GM12878 (cell line): ENCODE data around the gene CZIB. TPM values are rescaled to one million over a fixed set of nuclear protein-coding genes. Genes with fewer than 3 reads are reported as not detected.

Experiments
- ATAC-seq: fragments of 200-7000 bp; cut with Tn5 transposase; 3 replicates; pipeline ENCODE4 v1.9.1; 2020; ENCODE audit warnings: mild to moderate bottlenecking, moderate library complexity
- BruUV-seq: library from RNA; stranded (reverse); fragments of 400-500 nt; replicated peaks from 2 replicates; lab custom pipeline; 2021; lab: Mats Ljungman, UMichigan
- CTCF ChIA-PET: fragments of 300-600 bp; sonication (Branson Sonifier 250); formaldehyde crosslinking; extraction: SDS; loops from one replicate; lab custom pipeline; 2021; ENCODE audit warnings: inconsistent platforms; lab: Yijun Ruan, JAX
- POLR2A ChIA-PET: fragments of 350-600 bp; formaldehyde crosslinking; extraction: SDS; loops from one replicate; lab custom pipeline; 2021; ENCODE audit warnings: inconsistent platforms; lab: Charles Lee
- RAD21 ChIA-PET: fragments of 300-600 bp; sonication (Branson Sonifier 250); formaldehyde crosslinking; loops from one replicate; lab custom pipeline; 2023; ENCODE audit warnings: antibody characterized with exemption; ENCODE audit not compliant: unreplicated experiment; lab: Charles Lee
- SMC1A ChIA-PET: fragments of 300-600 bp; sonication (Branson Sonifier 250); formaldehyde crosslinking; loops from one replicate; lab custom pipeline; 2023; ENCODE audit not compliant: unreplicated experiment, uncharacterized antibody; lab: Charles Lee
- DNase-seq: peaks from one replicate; pipeline ENCODE4 v3.0.0-alpha.2; 2011; ENCODE audit warnings: low read depth, low spot score
- FAIRE-seq: peaks from 3 replicates; lab custom pipeline; 2011; peaks lifted over from hg19 to GRCh38; lab: Jason Lieb, UNC
- H2AFZ ChIP-seq: 2 replicates; pipeline ENCODE4 v1.6.0; 2011; ENCODE audit warnings: low read depth, low read length, control low read depth; ENCODE audit not compliant: control insufficient read depth
- H3K27ac ChIP-seq: 2 replicates; pipeline ENCODE4 v1.5.1; 2011; ENCODE audit warnings: control low read depth; ENCODE audit not compliant: control insufficient read depth, insufficient read depth
- H3K27me3 ChIP-seq, 2 experiments: replicated peaks in 1 of 2; 2 replicates each; pipeline versions ENCODE4 v1.6.0 to v1.6.1; 2011; ENCODE audit warnings: low read length in 1 of 2; ENCODE audit not compliant: control insufficient read depth in 2 of 2, insufficient read depth in 2 of 2
- H3K36me3 ChIP-seq, 2 experiments: 2 replicates each; pipeline ENCODE4 v1.5.1; 2011; ENCODE audit warnings: low read length in 1 of 2; ENCODE audit not compliant: control insufficient read depth in 2 of 2, insufficient read depth in 2 of 2
- H3K4me1 ChIP-seq: 2 replicates; pipeline ENCODE4 v1.6.1; 2011; ENCODE audit warnings: mild to moderate bottlenecking, low read length, moderate library complexity, mixed read lengths; ENCODE audit not compliant: control insufficient read depth, insufficient read depth
- H3K4me2 ChIP-seq: 2 replicates; pipeline ENCODE4 v1.6.0; 2011; ENCODE audit warnings: control low read depth; ENCODE audit not compliant: control insufficient read depth, insufficient read depth
- H3K4me3 ChIP-seq: fragments of 200-600 bp; sonication (generic); 2 replicates; pipeline ENCODE4 v1.5.1; 2016
- H3K79me2 ChIP-seq: 2 replicates; pipeline ENCODE4 v1.6.0; 2011; ENCODE audit warnings: low read length; ENCODE audit not compliant: control insufficient read depth, insufficient read depth
- H3K9ac ChIP-seq: 2 replicates; pipeline ENCODE4 v1.8.0; 2011; ENCODE audit warnings: low read length, control low read depth, mixed read lengths; ENCODE audit not compliant: control insufficient read depth, insufficient read depth
- H3K9me3 ChIP-seq: replicated peaks from 3 replicates; pipeline ENCODE4 v1.5.1; 2011; ENCODE audit warnings: mild to moderate bottlenecking, low read length; ENCODE audit not compliant: control insufficient read depth, insufficient read depth
- H4K20me1 ChIP-seq: 2 replicates; pipeline ENCODE4 v1.6.0; 2011; ENCODE audit not compliant: control insufficient read depth, insufficient read depth
- MTA2 ChIP-seq: fragments of 450-650 bp; IDR thresholded peaks from 2 replicates; pipeline ENCODE4 v1.6.1; 2016; ENCODE audit warnings: low read depth, mild to moderate bottlenecking, moderate library complexity
- RAD51 ChIP-seq: fragments of 450-650 bp; IDR thresholded peaks from 2 replicates; pipeline ENCODE4 v1.6.1; 2016; ENCODE audit warnings: moderate library complexity, mild to moderate bottlenecking, inconsistent platforms
- RFX5 ChIP-seq: IDR thresholded peaks from 2 replicates; pipeline ENCODE4 v1.6.1; 2011; ENCODE audit warnings: low read depth, low read length, improper control_type of control experiment
- TCF12 ChIP-seq: IDR thresholded peaks from 2 replicates; pipeline ENCODE4 v1.6.1; 2011; ENCODE audit warnings: low read depth, mild to moderate bottlenecking, low read length
- ZBTB40 ChIP-seq: fragments of 450-650 bp; IDR thresholded peaks from 2 replicates; pipeline ENCODE4 v1.6.1; 2016; ENCODE audit warnings: mild to moderate bottlenecking, moderate library complexity, borderline replicate concordance
- ZNF24 ChIP-seq: fragments of 450-650 bp; IDR thresholded peaks from 2 replicates; pipeline ENCODE4 v1.6.1; 2017; ENCODE audit warnings: antibody characterized with exemption, mild to moderate bottlenecking
- WGBS: methylation state at CpG from one replicate; pipeline ENCODE4 v1.1.6; 2016; ENCODE audit warnings: low lambda C conversion rate; ENCODE audit not compliant: insufficient replicate concordance, insufficient coverage; ENCODE audit errors: missing lambda C conversion rate; 5-methylcytosine and 5-hydroxymethylcytosine counted together
- in situ Hi-C: fragments of 300-500 bp; cut with MboI; formaldehyde crosslinking; loops from 9 replicates; pipeline ENCODE4 v1.14.3; 2018; ENCODE audit warnings: mixed read lengths
- intact Hi-C: fragments of 100-400 bp; cut with micrococcal nuclease; formaldehyde crosslinking; loops from one replicate; pipeline ENCODE4 v1.14.2; 2022; ENCODE audit not compliant: unreplicated experiment
- polyA plus RNA-seq, 11 experiments: library from polyadenylated mRNA; depleted of rRNA in 4 of 11; unstranded in 6 of 11; stranded (reverse) in 5 of 11; fragments of >200 nt; fragmentation: Nextera tagmentation in 4 of 11; fragmentation: Illumina TruSeq in 1 of 11; extraction: Ambion mirVana in 4 of 11; extraction: Trizol in 1 of 11; gene quantifications; 1 replicate in 1 of 11; 2 replicates in 10 of 11; pipeline versions ENCODE4 v1.2.1 to v1.2.3, GENCODE V29; 2011 to 2016; ENCODE audit warnings: inconsistent platforms in 2 of 11, missing spikeins in 2 of 11, low read depth in 1 of 11
- total RNA-seq, 4 experiments: library from RNA; depleted of rRNA in 3 of 4; stranded (reverse); fragments of >200 nt in 3 of 4; fragmentation: Illumina TruSeq in 1 of 4; extraction: Trizol in 1 of 4; gene quantifications; 2 replicates each; pipeline versions ENCODE4 v1.2.1 to v1.2.3, GENCODE V29; 2013 to 2021

Gene CZIB
- total and polyA plus RNA-seq, 10 of the 15 experiments (the other 5 are each of a cell fraction or from before 2014, with no cell fraction given), result 36.1 to 68.3 (median 50.4) TPM

GRCh38 chr1:53183095-53183990 lies 37.1 kb downstream of the CZIB start:
- 3% methylated on average over 6 of the region's 6 CpGs for WGBS
- H3K9ac ChIP-seq, result no peak overlapping the region
- no peak for FAIRE-seq
- H3K4me3 ChIP-seq, result no peak overlapping the region
- no peak for TF ChIP-seq TCF12
- TF ChIP-seq MTA2, result no peak
- peak; percentile 72; the same call in 1 of the 2 replicates for TF ChIP-seq ZBTB40
- TF ChIP-seq RFX5, result no peak
- TF ChIP-seq RAD51, result 0 out of 2 replicates have a peak, but pooled peaks have one; percentile 17
- no peak for TF ChIP-seq ZNF24
- H3K9me3 ChIP-seq, result no peaks in the 10 kb centered on the region; the same call in 2 of the 3 replicates
- SMC1A ChIA-PET, result interaction anchor here (1.1 to 2.0 kb wide), 6 partner anchors 8 to 486 kb away, joined by 3 to 5 read pairs (median 4); no protein-coding TSS in a partner anchor
- H3K4me1 ChIP-seq, result no peaks in the 10 kb centered on the region
- no peak overlapping the region for H2AFZ ChIP-seq
- in situ Hi-C loops (loop anchor here (25.0 kb wide), 1 partner anchor 271 kb away; the partner anchor contains the start of gene ECHDC2), intact Hi-C loops (no loop called here)
- no peak for DNase-seq
- no peak overlapping the region for H3K4me2 ChIP-seq
- CTCF ChIA-PET, result interaction anchor here (0.7 to 4.2 kb wide), 19 partner anchors 7 to 480 kb away, joined by 3 to 32 read pairs (median 4); no protein-coding TSS in a partner anchor
- RAD21 ChIA-PET, result interaction anchor here (0.6 to 1.4 kb wide), 3 partner anchors 9 to 241 kb away, joined by 3 read pairs; no protein-coding TSS in a partner anchor
- POLR2A ChIA-PET, result no interaction called here
- BruUV-seq, result no TSS peak
- H4K20me1 ChIP-seq, result no peaks in the 10 kb centered on the region
- ATAC-seq, result no peak
- no peaks in the 10 kb centered on the region; a peak in 1 of 4 replicates for H3K27me3 ChIP-seq
- no peaks in the 10 kb centered on the region for H3K79me2 ChIP-seq
- H3K36me3 ChIP-seq, result no peaks in the 10 kb centered on the region
- H3K27ac ChIP-seq, result no peak overlapping the region
